ENCODE results near the gene KRT82. TPM values are rescaled to one million over a fixed set of nuclear protein-coding genes. Genes with fewer than 3 reads are reported as not detected.

Gene KRT82
- total RNA-seq, 1 experiment from 2014 or later = not detected

DNA sequence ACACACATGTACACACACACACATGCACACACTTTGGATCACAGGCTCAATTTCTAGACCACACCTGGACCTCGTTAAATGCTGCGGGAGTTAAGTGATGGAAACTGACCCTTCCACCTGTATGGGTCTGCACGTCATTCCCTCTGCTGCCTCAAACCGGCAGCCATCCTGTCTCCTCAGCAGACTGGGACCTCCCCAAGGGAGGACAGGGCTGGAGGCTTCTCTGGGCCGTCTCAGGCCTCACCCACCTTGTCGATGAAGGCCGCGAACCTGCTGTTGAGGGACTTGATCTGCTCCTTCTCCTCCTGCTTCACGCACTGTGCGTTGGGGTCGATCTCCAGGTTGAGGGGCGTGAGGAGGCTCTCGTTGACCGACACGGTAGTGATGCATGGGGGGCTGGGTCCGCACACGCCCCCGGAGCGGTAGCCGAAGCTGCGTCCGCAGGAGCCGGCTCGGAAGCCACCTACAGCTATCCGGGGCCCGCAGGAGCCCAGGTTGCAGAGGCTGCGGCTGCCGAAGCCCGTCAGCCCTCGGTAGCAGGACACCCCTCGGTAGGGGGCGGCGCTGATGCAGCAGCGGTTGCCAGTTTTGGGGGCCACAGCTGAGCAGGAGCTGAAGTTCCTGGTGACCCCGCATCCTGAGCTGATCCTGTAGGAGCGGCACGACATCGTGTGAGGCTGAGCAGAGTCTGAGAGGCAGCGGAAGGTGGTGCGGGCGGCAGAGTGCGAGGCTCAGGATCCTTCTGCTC lies 39.2 kb downstream of the KRT82 start, which contains the start of gene KRT85:
KRT85 (minus strand) TSS at position 744 of the 748 bp plus-strand sequence; CDS start at position 668, 76 bp downstream.
- H3K27me3 Mint-ChIP-seq (ENCODE audit: insufficient read depth, unreplicated experiment) = no peaks in the 10 kb centered on the region
- Histone ChIP-seq H3K4me1 (no peaks in the 10 kb centered on the region), H3K36me3 (ENCODE audit: control insufficient read depth, insufficient read depth, low read length) (no peaks in the 10 kb centered on the region), H3K9me3 (no peaks in the 10 kb centered on the region), H3K27me3 (replicated peaks; ENCODE audit: control insufficient read depth, insufficient read depth, low read length) (no peaks in the 10 kb centered on the region), H3K4me3 (ENCODE audit: low read depth, low read length) (no peak within 1 kb of the TSS)
- peaks cover 4% of the 10 kb centered on the region for H3K4me1 Mint-ChIP-seq (ENCODE audit: low read depth, unreplicated experiment)
- TF ChIP-seq, protein P1, sequence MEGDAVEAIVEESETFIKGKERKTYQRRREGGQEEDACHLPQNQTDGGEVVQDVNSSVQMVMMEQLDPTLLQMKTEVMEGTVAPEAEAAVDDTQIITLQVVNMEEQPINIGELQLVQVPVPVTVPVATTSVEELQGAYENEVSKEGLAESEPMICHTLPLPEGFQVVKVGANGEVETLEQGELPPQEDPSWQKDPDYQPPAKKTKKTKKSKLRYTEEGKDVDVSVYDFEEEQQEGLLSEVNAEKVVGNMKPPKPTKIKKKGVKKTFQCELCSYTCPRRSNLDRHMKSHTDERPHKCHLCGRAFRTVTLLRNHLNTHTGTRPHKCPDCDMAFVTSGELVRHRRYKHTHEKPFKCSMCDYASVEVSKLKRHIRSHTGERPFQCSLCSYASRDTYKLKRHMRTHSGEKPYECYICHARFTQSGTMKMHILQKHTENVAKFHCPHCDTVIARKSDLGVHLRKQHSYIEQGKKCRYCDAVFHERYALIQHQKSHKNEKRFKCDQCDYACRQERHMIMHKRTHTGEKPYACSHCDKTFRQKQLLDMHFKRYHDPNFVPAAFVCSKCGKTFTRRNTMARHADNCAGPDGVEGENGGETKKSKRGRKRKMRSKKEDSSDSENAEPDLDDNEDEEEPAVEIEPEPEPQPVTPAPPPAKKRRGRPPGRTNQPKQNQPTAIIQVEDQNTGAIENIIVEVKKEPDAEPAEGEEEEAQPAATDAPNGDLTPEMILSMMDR (IDR thresholded peaks at IDR 0.05; ENCODE audit: insufficient read depth in 1 of 2, low read depth in 1 of 2, low read length in 1 of 2, severe bottlenecking in 1 of 2, unreplicated experiment in 1 of 2) = no peak
- no TSS peak for BruUV-seq (replicated peaks)
- ChIA-PET POLR2A (no interaction called here), CTCF (interaction anchor here (1.7 kb wide), 1 partner anchor 210 kb away, joined by 6 read pairs; no protein-coding TSS in a partner anchor)
- no peaks in the 10 kb centered on the region for H3K36me3 Mint-ChIP-seq (ENCODE audit: insufficient read depth, unreplicated experiment)
- H3K4me3 Mint-ChIP-seq (ENCODE audit: unreplicated experiment) = no peak within 1 kb of the TSS
- no peak for DNase-seq
- intact Hi-C loops (cut with micrococcal nuclease; ENCODE audit: unreplicated experiment) = no loop called here
- H3K9me3 Mint-ChIP-seq (ENCODE audit: unreplicated experiment) = no peaks in the 10 kb centered on the region
- no peak within 1 kb of the TSS for H3K27ac Mint-ChIP-seq (ENCODE audit: unreplicated experiment)

DNA sequence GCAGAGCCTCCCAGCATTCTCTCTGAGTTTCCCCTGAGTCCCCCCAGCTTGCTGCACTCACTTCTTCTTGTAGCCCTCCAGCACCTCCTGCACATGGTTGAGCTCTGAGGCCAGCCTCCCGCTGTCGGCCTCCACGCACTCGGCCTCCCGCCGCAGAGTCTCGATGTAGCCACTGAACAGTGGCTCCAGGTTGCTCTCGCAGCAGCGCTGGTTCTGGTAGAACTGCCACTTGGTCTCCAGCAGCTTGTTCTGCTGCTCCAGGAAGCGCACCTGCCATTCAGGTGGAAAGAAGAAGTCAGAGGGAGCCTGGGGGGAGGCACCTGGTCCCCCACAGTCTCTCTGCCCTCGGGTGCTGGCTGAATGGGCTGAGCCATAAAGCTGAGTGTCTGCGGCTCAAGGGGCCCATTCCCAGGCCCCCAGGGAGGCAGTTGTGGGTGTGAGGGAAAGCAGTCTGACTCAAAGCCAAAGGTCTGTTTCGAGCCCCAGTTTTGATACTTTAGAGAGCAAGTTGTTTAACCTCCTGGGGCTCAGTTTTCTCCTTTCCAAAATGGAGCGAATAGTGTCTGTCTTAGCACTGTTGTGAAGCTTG lies 41.1 kb downstream of the KRT82 start:
- intact Hi-C loops (cut with micrococcal nuclease; ENCODE audit: unreplicated experiment) = no loop called here
- H3K4me1 Mint-ChIP-seq (ENCODE audit: low read depth, unreplicated experiment) = no peaks in the 10 kb centered on the region
- no peaks in the 10 kb centered on the region for H3K9me3 Mint-ChIP-seq (ENCODE audit: unreplicated experiment)
- H3K36me3 Mint-ChIP-seq (ENCODE audit: insufficient read depth, unreplicated experiment) = no peaks in the 10 kb centered on the region
- no peak for DNase-seq
- BruUV-seq (replicated peaks) = no TSS peak
- H3K4me1 ChIP-seq = no peaks in the 10 kb centered on the region
- H3K36me3 ChIP-seq (ENCODE audit: control insufficient read depth, insufficient read depth, low read length) = no peaks in the 10 kb centered on the region
- no peak overlapping the region for H3K27ac Mint-ChIP-seq (ENCODE audit: unreplicated experiment)
- no peaks in the 10 kb centered on the region for H3K9me3 ChIP-seq
- no peaks in the 10 kb centered on the region for H3K27me3 ChIP-seq (replicated peaks; ENCODE audit: control insufficient read depth, insufficient read depth, low read length)
- H3K27me3 Mint-ChIP-seq (ENCODE audit: insufficient read depth, unreplicated experiment) = no peaks in the 10 kb centered on the region
- ChIA-PET CTCF (no interaction called here), POLR2A (no interaction called here)
- no peak overlapping the region for H3K4me3 ChIP-seq (ENCODE audit: low read depth, low read length)
- no peak overlapping the region for H3K4me3 Mint-ChIP-seq (ENCODE audit: unreplicated experiment)
- TF ChIP-seq, protein P1 (IDR thresholded peaks at IDR 0.05; ENCODE audit: insufficient read depth in 1 of 2, low read depth in 1 of 2, low read length in 1 of 2, severe bottlenecking in 1 of 2, unreplicated experiment in 1 of 2) = no peak

DNA sequence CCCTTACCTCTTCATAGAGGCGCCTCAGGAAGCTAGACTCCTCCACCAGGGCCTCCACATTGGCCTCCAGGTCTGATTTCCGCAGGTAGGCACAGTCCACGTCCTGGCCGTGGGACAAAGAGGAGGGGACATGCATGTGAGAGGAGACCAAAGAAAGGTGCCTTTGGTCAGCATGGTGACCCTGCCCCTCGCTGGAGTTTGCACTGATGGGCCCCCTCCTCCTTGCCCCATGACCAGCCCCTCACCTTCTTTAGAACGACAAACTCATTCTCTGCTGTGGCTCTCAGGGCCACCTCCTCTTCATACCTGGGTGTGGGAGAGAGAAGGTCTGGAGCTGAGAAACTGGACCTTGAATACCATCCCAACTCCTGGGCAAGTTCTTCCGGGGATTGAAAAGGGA lies 42.1 kb downstream of the KRT82 start:
- Mint-ChIP-seq H3K27ac (ENCODE audit: unreplicated experiment) (no peak overlapping the region), H3K27me3 (ENCODE audit: insufficient read depth, unreplicated experiment) (peaks cover 4% of the 10 kb centered on the region), H3K4me3 (ENCODE audit: unreplicated experiment) (no peak overlapping the region), H3K4me1 (ENCODE audit: low read depth, unreplicated experiment) (no peaks in the 10 kb centered on the region), H3K9me3 (ENCODE audit: unreplicated experiment) (no peaks in the 10 kb centered on the region), H3K36me3 (ENCODE audit: insufficient read depth, unreplicated experiment) (no peaks in the 10 kb centered on the region)
- Histone ChIP-seq H3K4me3 (ENCODE audit: low read depth, low read length) (no peak overlapping the region), H3K27me3 (replicated peaks; ENCODE audit: control insufficient read depth, insufficient read depth, low read length) (no peaks in the 10 kb centered on the region), H3K4me1 (no peaks in the 10 kb centered on the region), H3K9me3 (no peaks in the 10 kb centered on the region), H3K36me3 (ENCODE audit: control insufficient read depth, insufficient read depth, low read length) (no peaks in the 10 kb centered on the region)
- TF ChIP-seq, protein P1 (IDR thresholded peaks at IDR 0.05; ENCODE audit: insufficient read depth in 1 of 2, low read depth in 1 of 2, low read length in 1 of 2, severe bottlenecking in 1 of 2, unreplicated experiment in 1 of 2) = no peak
- no peak for DNase-seq
- intact Hi-C loops (cut with micrococcal nuclease; ENCODE audit: unreplicated experiment) = no loop called here
- BruUV-seq (replicated peaks) = no TSS peak
- ChIA-PET CTCF (interaction anchor here (1.0 kb wide), 1 partner anchor 516 kb away, joined by 9 read pairs; no protein-coding TSS in a partner anchor), POLR2A (interaction anchor here (0.5 kb wide), 1 partner anchor 605 kb away, joined by 8 read pairs; no protein-coding TSS in a partner anchor)
